ENCODE results near the gene LRRC3. TPM values are rescaled to one million over a fixed set of nuclear protein-coding genes. Genes with fewer than 3 reads are reported as not detected.

LRRC3 gene
- polyA plus RNA-seq, 1 donor (not counting 4 experiments of a cell fraction or from before 2014, with no cell fraction given) = 1.4 TPM

- H3K27me3 ChIP-seq (ENCODE audit: control insufficient read depth, extremely low read depth, insufficient read depth, low read length) = no peaks in the 10 kb centered on the region
- H3K4me3 ChIP-seq (ENCODE audit: control insufficient read depth in 2 of 3, extremely low read depth in 1 of 3, insufficient read depth in 2 of 3, low read depth in 1 of 3, low read length in 3 of 3) = no peak overlapping the region
- H2AFZ ChIP-seq (ENCODE audit: control insufficient read depth, low read length) = no peak overlapping the region
- no peak overlapping the region for H3K4me2 ChIP-seq (ENCODE audit: control insufficient read depth, extremely low read depth, insufficient read depth, low read depth, low read length)
- no peak overlapping the region for H3K27ac ChIP-seq (ENCODE audit: control insufficient read depth, insufficient read depth, low read length)
- no peaks in the 10 kb centered on the region for H4K20me1 ChIP-seq (ENCODE audit: control insufficient read depth, extremely low read depth, insufficient read depth, low read length)
- H3K9me1 ChIP-seq (ENCODE audit: control insufficient read depth, extremely low read depth, insufficient read depth, low read length) = no peaks in the 10 kb centered on the region
- H3K36me3 ChIP-seq (ENCODE audit: control insufficient read depth in 2 of 2, extremely low read depth in 1 of 2, insufficient read depth in 2 of 2, low read length in 2 of 2) = no peaks in the 10 kb centered on the region
- H3K9me3 ChIP-seq (ENCODE audit: control insufficient read depth, low read depth, low read length) = peaks cover 3% of the 10 kb centered on the region
- H3K79me2 ChIP-seq (ENCODE audit: control insufficient read depth, insufficient read depth, low read length) = no peaks in the 10 kb centered on the region
- no peak for FAIRE-seq
- H3K4me1 ChIP-seq (ENCODE audit: control insufficient read depth, extremely low read depth, insufficient read depth, low read length) = no peaks in the 10 kb centered on the region
- TF ChIP-seq, protein P1, sequence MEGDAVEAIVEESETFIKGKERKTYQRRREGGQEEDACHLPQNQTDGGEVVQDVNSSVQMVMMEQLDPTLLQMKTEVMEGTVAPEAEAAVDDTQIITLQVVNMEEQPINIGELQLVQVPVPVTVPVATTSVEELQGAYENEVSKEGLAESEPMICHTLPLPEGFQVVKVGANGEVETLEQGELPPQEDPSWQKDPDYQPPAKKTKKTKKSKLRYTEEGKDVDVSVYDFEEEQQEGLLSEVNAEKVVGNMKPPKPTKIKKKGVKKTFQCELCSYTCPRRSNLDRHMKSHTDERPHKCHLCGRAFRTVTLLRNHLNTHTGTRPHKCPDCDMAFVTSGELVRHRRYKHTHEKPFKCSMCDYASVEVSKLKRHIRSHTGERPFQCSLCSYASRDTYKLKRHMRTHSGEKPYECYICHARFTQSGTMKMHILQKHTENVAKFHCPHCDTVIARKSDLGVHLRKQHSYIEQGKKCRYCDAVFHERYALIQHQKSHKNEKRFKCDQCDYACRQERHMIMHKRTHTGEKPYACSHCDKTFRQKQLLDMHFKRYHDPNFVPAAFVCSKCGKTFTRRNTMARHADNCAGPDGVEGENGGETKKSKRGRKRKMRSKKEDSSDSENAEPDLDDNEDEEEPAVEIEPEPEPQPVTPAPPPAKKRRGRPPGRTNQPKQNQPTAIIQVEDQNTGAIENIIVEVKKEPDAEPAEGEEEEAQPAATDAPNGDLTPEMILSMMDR (optimal IDR thresholded peaks at IDR 0.05 in 1 of 3, IDR thresholded peaks at IDR 0.05 in 1 of 3, conservative IDR thresholded peaks at IDR 0.05 in 1 of 3; ENCODE audit: extremely low read depth in 1 of 3, insufficient read depth in 2 of 3, low read length in 3 of 3) = no peak
- TF ChIP-seq EZH2 (IDR thresholded peaks at IDR 0.05; ENCODE audit: low read length) = no peak
- no peak overlapping the region for H3K9ac ChIP-seq (ENCODE audit: control insufficient read depth, extremely low read depth, insufficient read depth, low read length)
- DNase-seq (ENCODE audit: low read depth, low spot score) = no peak
- dilution Hi-C loops (cut with MboI; ENCODE audit: extremely low pct_ligation_motif_present, low sequenced_read_pairs) = no loop called here
Observed at GRCh38 chr21:44471341-44471740, 16.0 kb downstream of the LRRC3 start.

DNA sequence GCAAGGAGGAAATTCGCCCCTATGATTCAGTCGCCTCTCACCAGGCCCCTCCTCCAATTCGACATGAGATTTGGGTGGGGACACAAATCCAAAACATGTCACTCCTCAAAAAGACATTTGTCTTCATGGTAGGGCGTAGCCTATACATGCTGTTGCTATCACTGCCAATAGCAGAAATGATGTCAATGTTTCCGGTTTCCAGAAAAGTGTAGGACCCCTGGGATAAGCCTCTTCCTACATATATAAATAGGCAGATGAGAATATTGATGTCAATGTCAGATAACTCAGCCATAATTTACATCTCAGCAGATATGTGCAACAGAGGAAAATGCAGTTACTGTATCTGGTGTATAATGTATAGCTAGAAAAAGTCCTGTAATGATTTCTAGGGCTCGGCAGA is 16.7 kb downstream of the LRRC3 start:
- dilution Hi-C loops (cut with MboI; ENCODE audit: extremely low pct_ligation_motif_present, low sequenced_read_pairs) = no loop called here
- Histone ChIP-seq H3K9ac (ENCODE audit: control insufficient read depth, extremely low read depth, insufficient read depth, low read length) (no peak overlapping the region), H3K9me3 (ENCODE audit: control insufficient read depth, low read depth, low read length) (peaks cover 3% of the 10 kb centered on the region), H3K4me1 (ENCODE audit: control insufficient read depth, extremely low read depth, insufficient read depth, low read length) (no peaks in the 10 kb centered on the region), H4K20me1 (ENCODE audit: control insufficient read depth, extremely low read depth, insufficient read depth, low read length) (no peaks in the 10 kb centered on the region), H3K4me2 (ENCODE audit: control insufficient read depth, extremely low read depth, insufficient read depth, low read depth, low read length) (no peak overlapping the region), H3K9me1 (ENCODE audit: control insufficient read depth, extremely low read depth, insufficient read depth, low read length) (no peaks in the 10 kb centered on the region), H3K4me3 (ENCODE audit: control insufficient read depth in 2 of 3, extremely low read depth in 1 of 3, insufficient read depth in 2 of 3, low read depth in 1 of 3, low read length in 3 of 3) (no peak overlapping the region), H2AFZ (ENCODE audit: control insufficient read depth, low read length) (no peak overlapping the region), H3K79me2 (ENCODE audit: control insufficient read depth, insufficient read depth, low read length) (no peaks in the 10 kb centered on the region), H3K27me3 (ENCODE audit: control insufficient read depth, extremely low read depth, insufficient read depth, low read length) (no peaks in the 10 kb centered on the region), H3K36me3 (ENCODE audit: control insufficient read depth in 2 of 2, extremely low read depth in 1 of 2, insufficient read depth in 2 of 2, low read length in 2 of 2) (no peaks in the 10 kb centered on the region), H3K27ac (ENCODE audit: control insufficient read depth, insufficient read depth, low read length) (no peak overlapping the region)
- DNase-seq (ENCODE audit: low read depth, low spot score) (no peak), FAIRE-seq (no peak)
- TF ChIP-seq, protein P1 (optimal IDR thresholded peaks at IDR 0.05 in 1 of 3, IDR thresholded peaks at IDR 0.05 in 1 of 3, conservative IDR thresholded peaks at IDR 0.05 in 1 of 3; ENCODE audit: extremely low read depth in 1 of 3, insufficient read depth in 2 of 3, low read length in 3 of 3) = no peak
- no peak for TF ChIP-seq EZH2 (IDR thresholded peaks at IDR 0.05; ENCODE audit: low read length)
